SKM-1 (cell line): ENCODE results near the gene MIGA1.
"Not testable (repeated sequence)": the region's sequence is repeated elsewhere in the genome, so short reads cannot be mapped to it uniquely, and the experiment has no call there.

ENCODE experiments used
- DNase-seq: peaks from one replicate; lab custom pipeline; 2025; ENCODE audit not compliant: unreplicated experiment; lab: John Stamatoyannopoulos, UW

MIGA1 gene

GRCh38 chr1:77779529-77780281 is at the start of gene MIGA1:
Gene MIGA1, plus strand, starts transcription at chr1:77779649. Its CDS starts 3,604 bp downstream, at chr1:77783253.
- DNase-seq: peak; percentile 78

- no peak for DNase-seq
These were observed 47.4 kb upstream of the MIGA1 start for GRCh38 chr1:77732090-77732489.

GRCh38 chr1:77739235-77739634 is 40.2 kb upstream of the MIGA1 start:
- DNase-seq: peak; percentile 14

GRCh38 chr1:77741316-77741715 is 38.1 kb upstream of the MIGA1 start:
- DNase-seq: no peak

GRCh38 chr1:77742011-77742555 is 37.4 kb upstream of the MIGA1 start:
- DNase-seq: no peak

GRCh38 chr1:77744576-77744975 is 34.9 kb upstream of the MIGA1 start:
- DNase-seq: no peak

GRCh38 chr1:77749489-77749888 is 30.0 kb upstream of the MIGA1 start:
- not testable (repeated sequence) for DNase-seq

- DNase-seq: no peak
These were observed 23.2 kb upstream of the MIGA1 start for GRCh38 chr1:77756052-77756754.

- no peak for DNase-seq
These were observed 22.3 kb upstream of the MIGA1 start for GRCh38 chr1:77757066-77757584.

GRCh38 chr1:77757603-77758002 is 21.8 kb upstream of the MIGA1 start:
- DNase-seq: no peak

GRCh38 chr1:77759071-77760028 is 20.1 kb upstream of the MIGA1 start, which contains the start of gene USP33:
Gene USP33, minus strand, starts transcription at chr1:77759852. Its CDS starts 18,155 bp downstream, at chr1:77741697.
- DNase-seq: peak; percentile 40

GRCh38 chr1:77762072-77762476 is 17.4 kb upstream of the MIGA1 start:
- DNase-seq: no peak

- DNase-seq: no peak
These were observed 11.4 kb upstream of the MIGA1 start for GRCh38 chr1:77768006-77768405.

GRCh38 chr1:77776007-77776700 is 3.3 kb upstream of the MIGA1 start:
- no peak for DNase-seq

- DNase-seq: no peak
These were observed 2.2 kb downstream of the MIGA1 start for GRCh38 chr1:77781683-77782082.

GRCh38 chr1:77783141-77783540 is 3.7 kb downstream of the MIGA1 start:
- DNase-seq: no peak

GRCh38 chr1:77786093-77786741 is 6.8 kb downstream of the MIGA1 start:
- not testable (repeated sequence) for DNase-seq

GRCh38 chr1:77794550-77794949 is 15.1 kb downstream of the MIGA1 start:
- DNase-seq: no peak

GRCh38 chr1:77796695-77797405 is 17.4 kb downstream of the MIGA1 start:
- DNase-seq: no peak
